HCT116 (cell line): ENCODE measurements around the gene VTI1A.

Experiments used
- EZH2 ChIP-seq: fragments of 200-600 bp; sonication (generic); IDR thresholded peaks from 2 replicates; pipeline ENCODE4 v1.6.1; 2017; ENCODE audit warnings: antibody characterized with exemption, mixed run types
- EZH2phosphoT487 ChIP-seq: fragments of 200-600 bp; IDR thresholded peaks from 2 replicates; pipeline ENCODE4 v1.6.1; 2018; ENCODE audit warnings: antibody characterized with exemption, borderline replicate concordance
- POLR2A ChIP-seq: IDR thresholded peaks from 2 replicates; pipeline ENCODE4 v1.7.0; 2011; ENCODE audit warnings: borderline replicate concordance; ENCODE audit not compliant: insufficient read depth, insufficient read length; ENCODE audit errors: extremely low read depth
- POLR2AphosphoS5 ChIP-seq: IDR thresholded peaks from 2 replicates; pipeline ENCODE4 v1.6.1; 2011; ENCODE audit warnings: mild to moderate bottlenecking, low read depth, low read length, moderate library complexity
- RAD21 ChIP-seq: IDR thresholded peaks from 2 replicates; pipeline ENCODE4 v1.6.1; 2012; ENCODE audit warnings: low read depth, mild to moderate bottlenecking
- SIN3A ChIP-seq: IDR thresholded peaks from 2 replicates; pipeline ENCODE4 v1.6.1; 2012; ENCODE audit warnings: low read depth
- TCF7L2 ChIP-seq: IDR thresholded peaks from 2 replicates; pipeline ENCODE4 v1.7.0; 2011; ENCODE audit warnings: borderline replicate concordance, inconsistent platforms; ENCODE audit not compliant: insufficient read depth, insufficient read length; ENCODE audit errors: extremely low read depth
- YY1 ChIP-seq: IDR thresholded peaks from 2 replicates; pipeline ENCODE4 v1.6.1; 2011; ENCODE audit warnings: low read length, low read depth, moderate library complexity, mild to moderate bottlenecking; ENCODE audit not compliant: insufficient replicate concordance; ENCODE audit errors: extremely low read depth
- ZNF274 ChIP-seq: fragments of 200-500 bp; sonication (Bioruptor generic); IDR thresholded peaks from 2 replicates; pipeline ENCODE4 v1.6.1; 2014; ENCODE audit warnings: mild to moderate bottlenecking, low read depth, low read length, inconsistent platforms
- TF ChIP-seq, protein P1 (sequence below), 3 experiments: fragments of 200-600 bp in 1 of 3; sonication (generic) in 1 of 3; IDR thresholded peaks in 2 of 3; conservative IDR thresholded peaks in 1 of 3; 2 replicates each; pipeline ENCODE4 v1.5.1; 2012 to 2017; ENCODE audit warnings: low read depth in 2 of 3, low read length in 2 of 3, antibody characterized with exemption in 1 of 3, borderline replicate concordance in 1 of 3, control low read depth in 1 of 3, mild to moderate bottlenecking in 1 of 3, mixed read lengths in 1 of 3, mixed run types in 1 of 3, moderate library complexity in 1 of 3; ENCODE audit not compliant: insufficient read depth in 1 of 3
- TF ChIP-seq, protein P2 (sequence below): IDR thresholded peaks from 2 replicates; pipeline ENCODE4 v1.6.1; 2012
- TF ChIP-seq, protein P3 (sequence below): IDR thresholded peaks from 2 replicates; pipeline ENCODE4 v1.6.1; 2012; ENCODE audit warnings: low read depth

DNA sequence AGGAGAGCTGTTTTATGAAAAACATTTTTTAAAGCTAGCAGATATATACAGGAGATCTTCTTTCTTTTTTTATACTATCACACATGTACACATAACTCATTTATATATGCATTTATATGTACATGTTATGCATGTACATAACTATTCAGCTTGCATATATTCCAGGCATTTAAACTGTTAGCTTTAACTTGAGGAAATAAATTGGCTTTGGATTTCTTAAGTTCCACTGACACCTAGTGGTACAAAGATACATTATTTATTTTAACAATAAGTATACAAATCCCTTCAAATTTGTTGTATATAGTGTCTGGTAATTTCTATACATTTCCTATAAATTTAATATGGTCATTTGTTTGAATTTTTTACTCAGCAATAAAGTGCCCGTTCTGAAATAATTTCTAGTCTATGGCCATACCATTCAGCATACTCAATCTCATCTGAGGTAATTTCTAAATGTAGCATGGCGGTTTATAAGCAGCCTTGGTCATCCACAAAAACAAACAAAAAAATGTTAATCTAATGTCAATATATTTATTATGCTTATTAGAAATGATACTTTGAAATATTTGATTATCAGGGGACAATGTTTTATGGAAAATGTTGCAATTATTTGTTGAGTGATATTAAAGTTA, 11.9 kb upstream of the VTI1A start:
- no peak for TF ChIP-seq TCF7L2
- TF ChIP-seq POLR2AphosphoS5 = no peak
- TF ChIP-seq, protein P1, sequence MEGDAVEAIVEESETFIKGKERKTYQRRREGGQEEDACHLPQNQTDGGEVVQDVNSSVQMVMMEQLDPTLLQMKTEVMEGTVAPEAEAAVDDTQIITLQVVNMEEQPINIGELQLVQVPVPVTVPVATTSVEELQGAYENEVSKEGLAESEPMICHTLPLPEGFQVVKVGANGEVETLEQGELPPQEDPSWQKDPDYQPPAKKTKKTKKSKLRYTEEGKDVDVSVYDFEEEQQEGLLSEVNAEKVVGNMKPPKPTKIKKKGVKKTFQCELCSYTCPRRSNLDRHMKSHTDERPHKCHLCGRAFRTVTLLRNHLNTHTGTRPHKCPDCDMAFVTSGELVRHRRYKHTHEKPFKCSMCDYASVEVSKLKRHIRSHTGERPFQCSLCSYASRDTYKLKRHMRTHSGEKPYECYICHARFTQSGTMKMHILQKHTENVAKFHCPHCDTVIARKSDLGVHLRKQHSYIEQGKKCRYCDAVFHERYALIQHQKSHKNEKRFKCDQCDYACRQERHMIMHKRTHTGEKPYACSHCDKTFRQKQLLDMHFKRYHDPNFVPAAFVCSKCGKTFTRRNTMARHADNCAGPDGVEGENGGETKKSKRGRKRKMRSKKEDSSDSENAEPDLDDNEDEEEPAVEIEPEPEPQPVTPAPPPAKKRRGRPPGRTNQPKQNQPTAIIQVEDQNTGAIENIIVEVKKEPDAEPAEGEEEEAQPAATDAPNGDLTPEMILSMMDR (IDR thresholded peaks at IDR 0.05 in 2 of 3, conservative IDR thresholded peaks at IDR 0.05 in 1 of 3; ENCODE audit: borderline replicate concordance in 1 of 3, insufficient read depth in 1 of 3, low read depth in 2 of 3, low read length in 2 of 3) = peak; percentile 13 to 93 (median 82); a peak in 5 of 6 replicates
- TF ChIP-seq SIN3A = no peak
- TF ChIP-seq POLR2A = no peak
- TF ChIP-seq, protein P2, sequence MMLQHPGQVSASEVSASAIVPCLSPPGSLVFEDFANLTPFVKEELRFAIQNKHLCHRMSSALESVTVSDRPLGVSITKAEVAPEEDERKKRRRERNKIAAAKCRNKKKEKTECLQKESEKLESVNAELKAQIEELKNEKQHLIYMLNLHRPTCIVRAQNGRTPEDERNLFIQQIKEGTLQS = no peak
- no peak for TF ChIP-seq EZH2
- no peak for TF ChIP-seq ZNF274
- no peak for TF ChIP-seq YY1
- TF ChIP-seq, protein P3, sequence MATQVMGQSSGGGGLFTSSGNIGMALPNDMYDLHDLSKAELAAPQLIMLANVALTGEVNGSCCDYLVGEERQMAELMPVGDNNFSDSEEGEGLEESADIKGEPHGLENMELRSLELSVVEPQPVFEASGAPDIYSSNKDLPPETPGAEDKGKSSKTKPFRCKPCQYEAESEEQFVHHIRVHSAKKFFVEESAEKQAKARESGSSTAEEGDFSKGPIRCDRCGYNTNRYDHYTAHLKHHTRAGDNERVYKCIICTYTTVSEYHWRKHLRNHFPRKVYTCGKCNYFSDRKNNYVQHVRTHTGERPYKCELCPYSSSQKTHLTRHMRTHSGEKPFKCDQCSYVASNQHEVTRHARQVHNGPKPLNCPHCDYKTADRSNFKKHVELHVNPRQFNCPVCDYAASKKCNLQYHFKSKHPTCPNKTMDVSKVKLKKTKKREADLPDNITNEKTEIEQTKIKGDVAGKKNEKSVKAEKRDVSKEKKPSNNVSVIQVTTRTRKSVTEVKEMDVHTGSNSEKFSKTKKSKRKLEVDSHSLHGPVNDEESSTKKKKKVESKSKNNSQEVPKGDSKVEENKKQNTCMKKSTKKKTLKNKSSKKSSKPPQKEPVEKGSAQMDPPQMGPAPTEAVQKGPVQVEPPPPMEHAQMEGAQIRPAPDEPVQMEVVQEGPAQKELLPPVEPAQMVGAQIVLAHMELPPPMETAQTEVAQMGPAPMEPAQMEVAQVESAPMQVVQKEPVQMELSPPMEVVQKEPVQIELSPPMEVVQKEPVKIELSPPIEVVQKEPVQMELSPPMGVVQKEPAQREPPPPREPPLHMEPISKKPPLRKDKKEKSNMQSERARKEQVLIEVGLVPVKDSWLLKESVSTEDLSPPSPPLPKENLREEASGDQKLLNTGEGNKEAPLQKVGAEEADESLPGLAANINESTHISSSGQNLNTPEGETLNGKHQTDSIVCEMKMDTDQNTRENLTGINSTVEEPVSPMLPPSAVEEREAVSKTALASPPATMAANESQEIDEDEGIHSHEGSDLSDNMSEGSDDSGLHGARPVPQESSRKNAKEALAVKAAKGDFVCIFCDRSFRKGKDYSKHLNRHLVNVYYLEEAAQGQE = no peak
- TF ChIP-seq EZH2phosphoT487 = no peak
- TF ChIP-seq RAD21 = peak; percentile 98
